Lung microvascular endothelial cell (primary cell): ENCODE results near the gene P2RX2. TPM values are rescaled to one million over a fixed set of nuclear protein-coding genes. Genes with fewer than 3 reads are reported as not detected.
A peak's percentile ranks its signal among the peaks of the same experiment; 100 is the strongest.

Experiments used
- DNase-seq, 2 donors: peaks; one replicate each; pipeline versions ENCODE4 v3.0.0 to v3.0.0-alpha.2; 2010; ENCODE audit warnings: low read depth in 2 of 2
- total RNA-seq: library from RNA; depleted of rRNA; stranded (reverse); fragments of >200 nt; gene quantifications from 2 replicates; pipeline ENCODE4 v1.2.1, GENCODE V29; 2014

Gene P2RX2
- total RNA-seq, 1 donor from 2014 or later: not detected

GRCh38 chr12:132619386-132620112, 973 bp downstream of the P2RX2 start:
- no peak for DNase-seq

GRCh38 chr12:132620113-132620898, 1.7 kb downstream of the P2RX2 start:
- no peak for DNase-seq

GRCh38 chr12:132620899-132621656, 2.5 kb downstream of the P2RX2 start:
- no peak for DNase-seq

GRCh38 chr12:132621657-132622435, 3.3 kb downstream of the P2RX2 start:
- DNase-seq: no peak

GRCh38 chr12:132622437-132623071, 4.0 kb downstream of the P2RX2 start:
- peak in 1 of 2 donors; percentile 63 for DNase-seq

- DNase-seq: no peak
Measured at GRCh38 chr12:132623072-132623869, 4.7 kb downstream of the P2RX2 start.

GRCh38 chr12:132624186-132624855, 5.7 kb downstream of the P2RX2 start:
- DNase-seq: no peak

- DNase-seq: no peak
Measured at GRCh38 chr12:132624910-132625630, 6.5 kb downstream of the P2RX2 start.

GRCh38 chr12:132625731-132626430, 7.3 kb downstream of the P2RX2 start:
- no peak for DNase-seq

- no peak for DNase-seq
Measured at GRCh38 chr12:132629330-132629729, 10.8 kb downstream of the P2RX2 start.

- no peak for DNase-seq
Measured at GRCh38 chr12:132630672-132631071, 12.1 kb downstream of the P2RX2 start.

- DNase-seq: no peak
Measured at GRCh38 chr12:132631666-132632065, 13.1 kb downstream of the P2RX2 start.

GRCh38 chr12:132632521-132633228, 14.1 kb downstream of the P2RX2 start:
- no peak for DNase-seq

GRCh38 chr12:132633398-132633797, 14.8 kb downstream of the P2RX2 start:
- DNase-seq: no peak

- no peak for DNase-seq
Measured at GRCh38 chr12:132633901-132634300, 15.3 kb downstream of the P2RX2 start.

GRCh38 chr12:132634411-132634990, 15.9 kb downstream of the P2RX2 start:
- DNase-seq: no peak
